HPDE6-E6E7 (cell line): ENCODE data around the gene COL23A1.

Source experiments
- DNase-seq: peaks from one replicate; pipeline ENCODE4 v3.0.0; 2011; ENCODE audit warnings: missing footprints; ENCODE audit errors: extremely low spot score

The COL23A1 gene

GRCh38 chr5:178363501-178364325 lies 226.5 kb downstream of the COL23A1 start:
- DNase-seq = no peak

DNA sequence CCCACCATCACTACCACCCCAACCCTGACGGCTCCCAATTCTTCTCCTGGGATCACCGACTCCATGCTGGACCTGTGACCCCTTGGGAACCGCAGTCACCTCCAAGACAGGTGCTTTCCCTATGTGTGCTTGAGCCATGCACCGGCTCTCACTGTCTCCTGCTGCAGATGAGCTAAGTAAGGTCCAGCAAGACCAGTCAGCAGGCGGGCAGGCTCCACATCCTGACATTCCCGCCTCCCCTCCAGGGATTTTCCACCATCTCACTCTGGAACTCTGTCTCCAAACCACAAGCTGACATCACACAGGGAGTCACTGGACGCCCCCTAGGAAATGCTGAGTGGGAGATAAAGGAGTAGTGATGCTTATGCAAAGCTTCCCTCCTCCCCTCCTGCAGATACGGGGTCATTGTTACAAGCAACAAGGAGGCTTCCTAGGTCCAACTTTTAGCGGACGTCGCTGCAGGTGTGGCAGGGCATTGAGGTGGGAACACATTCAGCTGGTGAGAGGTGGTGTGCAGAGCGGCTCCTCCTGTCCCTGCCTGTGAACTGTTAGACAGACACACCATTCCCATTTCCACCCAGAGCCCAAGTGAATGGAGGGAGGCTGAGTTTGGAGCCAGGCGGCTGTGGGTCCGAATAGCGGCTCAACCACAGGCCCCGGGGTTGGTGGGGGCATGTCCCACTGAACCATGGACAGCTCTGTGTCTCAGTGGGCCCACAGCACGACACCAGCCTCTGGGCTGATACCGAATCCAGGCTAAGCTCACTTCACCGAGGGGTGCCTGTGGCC lies 228.3 kb downstream of the COL23A1 start:
- DNase-seq = no peak

DNA sequence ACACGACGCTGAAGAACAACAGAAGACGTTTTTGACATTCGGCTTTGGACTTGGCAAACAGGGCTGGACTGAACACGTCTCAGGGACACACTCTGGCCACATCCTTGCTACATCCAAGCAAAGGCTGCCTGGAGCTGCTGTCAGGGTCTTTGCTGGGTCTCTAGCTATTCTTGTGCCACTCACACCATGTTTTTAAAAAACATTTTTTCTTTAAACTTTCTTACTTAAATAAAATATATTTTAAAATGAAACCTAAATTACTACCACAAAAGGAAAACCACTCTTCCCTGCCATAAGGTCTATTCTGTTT lies 229.3 kb downstream of the COL23A1 start:
- DNase-seq = no peak

GRCh38 chr5:178360222-178360925 lies 229.8 kb downstream of the COL23A1 start:
- DNase-seq = no peak

DNA sequence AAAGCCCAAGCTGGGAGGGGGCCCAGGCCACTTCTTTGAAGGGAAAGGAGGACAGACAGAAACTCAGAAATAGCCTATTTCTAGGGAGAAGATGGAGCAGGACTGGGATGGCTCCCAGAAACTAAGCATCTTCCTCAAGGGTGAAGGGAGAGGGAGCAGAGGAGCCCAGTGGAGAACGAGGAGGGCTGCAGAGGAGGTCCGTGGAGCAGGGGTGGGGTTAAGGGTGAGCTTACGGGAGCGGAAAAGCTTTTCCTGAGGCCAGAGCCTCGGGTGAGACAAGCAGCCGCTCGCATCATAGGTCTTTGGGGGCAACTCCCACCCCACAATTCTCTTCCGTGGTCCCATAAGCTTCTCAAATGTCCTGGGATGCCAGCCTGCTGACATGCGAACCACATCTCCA lies 230.5 kb downstream of the COL23A1 start:
- DNase-seq = no peak

DNA sequence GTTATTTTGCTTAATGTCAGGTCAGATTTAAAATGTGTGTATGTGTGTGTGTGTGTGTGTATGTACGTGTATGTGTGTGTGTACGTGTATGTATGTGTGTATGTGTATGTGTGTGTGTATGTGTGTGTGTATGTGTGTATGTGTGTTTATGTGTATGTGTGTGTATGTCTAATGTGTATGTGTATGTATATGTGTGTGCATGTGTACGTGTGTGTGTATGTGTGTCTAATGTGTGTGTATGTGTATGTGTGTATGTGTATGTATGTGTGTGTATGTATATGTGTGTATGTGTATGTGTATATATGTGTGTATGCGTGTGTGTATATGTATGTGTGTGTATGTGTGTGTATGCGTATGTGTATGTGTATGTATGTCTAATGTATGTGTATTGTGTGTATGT lies 232.5 kb downstream of the COL23A1 start:
- DNase-seq = no peak

DNA sequence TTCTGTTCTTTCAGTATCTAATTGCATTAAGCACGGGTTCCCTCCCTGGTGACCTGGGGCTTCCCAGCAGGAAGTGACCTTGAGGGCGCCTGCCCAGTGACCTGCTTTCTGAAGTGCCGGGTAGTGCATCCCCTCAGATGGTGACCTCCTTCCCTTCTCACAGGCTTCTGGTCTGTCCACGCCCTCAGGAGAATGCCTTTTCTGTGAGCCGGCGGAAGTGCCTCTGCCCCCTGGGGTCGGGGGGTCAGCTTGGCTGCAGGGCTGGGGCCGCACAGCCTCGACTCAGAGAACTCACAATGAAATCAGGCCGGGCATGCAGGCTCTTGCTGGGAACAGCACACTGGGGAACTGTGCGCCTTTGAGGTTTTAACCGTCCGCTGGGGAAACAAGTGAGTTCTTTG lies 233.1 kb downstream of the COL23A1 start:
- no peak for DNase-seq

- no peak for DNase-seq
These were observed 233.7 kb downstream of the COL23A1 start for GRCh38 chr5:178356431-178356872.

GRCh38 chr5:178355671-178356070 lies 234.5 kb downstream of the COL23A1 start:
- no peak for DNase-seq

- DNase-seq = no peak
These were observed 236.7 kb downstream of the COL23A1 start for GRCh38 chr5:178353461-178353860.

GRCh38 chr5:178352035-178352349 lies 238.2 kb downstream of the COL23A1 start:
- no peak for DNase-seq

DNA sequence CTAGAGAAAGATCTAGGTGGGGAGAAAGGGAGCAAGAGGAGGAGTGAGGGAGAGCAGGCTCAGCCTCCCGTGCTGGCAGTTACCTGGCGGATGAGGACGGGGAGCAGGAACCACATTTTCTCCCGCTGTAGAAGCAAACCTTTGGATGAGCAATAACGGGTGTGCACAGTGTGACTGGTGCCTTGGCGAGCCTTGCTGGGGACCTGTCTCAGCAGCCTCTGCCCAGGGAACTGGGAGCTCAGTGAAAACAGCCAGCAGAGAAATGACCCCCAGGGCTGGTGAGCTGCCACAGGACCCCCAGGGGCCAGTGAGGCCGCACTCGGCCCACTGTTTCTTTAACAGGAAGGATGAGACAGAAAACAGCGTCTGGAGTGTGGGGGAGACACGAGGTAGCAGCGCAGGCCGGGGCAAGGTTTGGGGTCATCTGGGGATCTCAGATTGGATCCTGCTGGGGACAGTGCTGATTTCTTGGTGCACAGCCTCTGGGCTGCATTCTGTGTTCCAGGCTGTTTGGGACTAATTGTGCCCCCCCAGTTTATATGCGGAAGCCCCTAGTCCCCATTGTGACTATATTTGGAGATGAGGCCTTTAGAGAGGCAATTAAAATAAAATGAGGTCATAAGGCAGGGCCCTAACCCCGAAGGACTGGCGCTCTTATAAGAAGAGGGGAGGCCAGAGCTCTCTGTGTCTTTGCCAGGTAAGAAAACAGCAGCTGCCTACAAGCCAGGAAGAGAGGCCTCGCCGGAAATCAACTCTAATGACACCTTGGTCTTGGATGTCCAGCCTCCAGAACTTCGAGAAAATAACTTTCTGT lies 238.8 kb downstream of the COL23A1 start:
- DNase-seq = no peak

GRCh38 chr5:178350361-178351220 lies 239.6 kb downstream of the COL23A1 start:
- DNase-seq = no peak

GRCh38 chr5:178349625-178350353 lies 240.4 kb downstream of the COL23A1 start:
- DNase-seq = no peak

DNA sequence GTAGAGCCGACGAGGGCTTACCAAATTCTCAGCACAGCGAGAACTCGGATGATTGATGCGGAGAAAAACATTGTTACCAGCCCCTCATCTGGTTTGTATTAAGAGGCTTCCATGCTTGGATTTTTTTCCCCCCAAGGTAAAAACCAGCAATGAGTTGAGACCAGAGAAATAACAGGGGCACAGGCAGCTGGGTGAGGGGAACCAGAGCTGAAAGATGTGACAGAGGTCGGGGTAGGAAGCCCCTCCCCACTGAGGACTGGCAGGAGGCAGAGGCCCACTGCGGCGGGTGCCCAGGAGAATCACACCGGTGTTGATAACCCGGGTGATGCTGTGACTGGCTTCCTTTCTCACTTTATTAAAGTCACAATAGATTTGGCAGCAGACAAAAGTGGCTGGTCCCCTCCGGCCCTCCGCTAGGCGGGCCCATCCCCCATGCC lies 241.1 kb downstream of the COL23A1 start:
- DNase-seq = no peak

- DNase-seq = no peak
These were observed 241.7 kb downstream of the COL23A1 start for GRCh38 chr5:178348356-178349074.

DNA sequence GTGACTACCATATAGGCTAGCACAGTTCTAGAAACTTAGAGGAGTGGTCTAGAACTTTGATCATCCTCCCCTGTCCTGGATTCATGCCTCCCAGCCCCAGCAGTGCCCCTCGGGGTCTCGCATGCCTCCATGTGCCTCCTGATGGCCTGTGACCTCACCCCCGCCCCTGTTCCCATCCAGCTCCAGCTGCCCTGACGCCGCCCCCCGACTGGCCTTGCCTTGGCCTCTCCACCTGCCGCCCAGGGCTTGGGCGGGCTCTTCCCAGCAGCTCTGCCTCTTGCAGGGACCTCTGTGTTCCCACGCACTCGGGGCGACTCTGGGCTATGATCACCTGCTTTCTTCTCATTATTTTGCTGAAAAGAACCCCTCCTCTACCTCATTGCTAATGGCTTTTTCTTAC lies 242.2 kb downstream of the COL23A1 start:
- no peak for DNase-seq

DNA sequence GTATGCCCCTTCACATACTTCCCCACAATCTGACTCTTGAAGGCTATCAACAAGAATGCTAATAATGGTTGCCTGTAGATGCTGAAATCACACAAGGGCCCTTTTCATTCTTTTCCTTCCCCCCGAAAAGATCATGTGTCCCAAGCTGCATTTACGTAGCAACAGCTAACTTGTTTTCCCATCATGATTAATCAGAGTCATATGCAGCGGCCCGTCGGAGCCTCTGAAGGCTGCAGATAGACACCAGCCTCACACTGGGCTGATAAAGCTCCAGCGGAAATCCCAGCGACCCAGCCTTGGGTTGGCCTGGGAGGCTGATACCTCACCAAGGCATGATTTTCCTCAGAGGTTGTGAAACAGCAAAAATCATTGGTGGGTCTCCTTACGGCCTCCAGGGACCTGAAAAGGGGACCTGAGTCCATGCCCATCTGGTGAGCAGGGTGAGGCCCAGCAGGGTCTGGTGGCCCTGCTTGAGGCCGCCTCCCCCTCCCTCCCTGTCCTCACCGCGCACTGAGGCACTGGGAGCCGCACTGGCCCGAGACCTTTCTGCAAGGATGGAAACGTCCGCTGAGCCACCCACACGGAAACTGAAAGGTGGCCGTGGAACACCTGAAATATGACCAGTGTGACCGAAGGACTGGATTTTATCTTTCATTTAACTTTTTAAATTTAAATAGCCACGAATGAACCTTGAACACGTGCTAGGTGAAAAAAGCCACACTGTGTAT lies 243.4 kb downstream of the COL23A1 start:
- DNase-seq = no peak

GRCh38 chr5:178343306-178343705 lies 246.9 kb downstream of the COL23A1 start:
- no peak for DNase-seq
